Measurements from ENCODE around the gene BSPH1.
"Not testable (repeated sequence)": the region's sequence is repeated elsewhere in the genome, so short reads cannot be mapped to it uniquely, and the experiment has no call there.

- not testable (repeated sequence) for TF ChIP-seq USF1 (IDR thresholded peaks at IDR 0.05; ENCODE audit: borderline replicate concordance, extremely low read length, insufficient read depth, low read depth, low read length); CTCF (IDR thresholded peaks at IDR 0.05 in 2 of 3, conservative IDR thresholded peaks at IDR 0.05 in 1 of 3; ENCODE audit: control insufficient read depth in 2 of 3, extremely low read depth in 1 of 3, insufficient read depth in 1 of 3, low read depth in 3 of 3, low read length in 3 of 3); TAF1 (IDR thresholded peaks at IDR 0.05; ENCODE audit: borderline replicate concordance, low read depth, low read length); POLR2A (IDR thresholded peaks at IDR 0.05; ENCODE audit: low read depth, low read length)
Observed at GRCh38 chr19:47928581-47928980, 63.4 kb downstream of the BSPH1 start.
